ENCODE results near the gene DTNBP1.

DTNBP1 gene

DNA sequence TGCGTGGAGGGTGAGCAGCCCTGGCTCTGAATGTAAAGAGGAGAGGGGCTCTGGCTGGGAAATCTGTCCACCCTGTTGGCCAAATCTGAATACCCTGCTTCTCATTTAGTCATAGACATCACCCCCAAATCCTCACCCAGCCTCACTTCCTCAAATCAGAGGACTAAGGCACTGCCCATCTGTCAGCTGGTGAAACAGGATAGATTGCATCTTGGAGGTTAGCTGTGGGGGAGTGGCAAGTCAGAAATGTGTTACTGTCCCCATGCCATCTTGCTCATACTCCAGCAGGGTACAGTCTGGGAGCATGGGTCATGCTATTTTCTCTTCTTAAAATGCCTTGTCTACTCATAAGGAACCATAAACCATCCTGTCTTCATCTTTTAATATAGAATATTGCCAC is 9.5 kb upstream of the DTNBP1 start:
- TF ChIP-seq SIN3A (IDR thresholded peaks at IDR 0.05; ENCODE audit: borderline replicate concordance, insufficient read depth, low read length) (no peak), TAF1 (IDR thresholded peaks at IDR 0.05; ENCODE audit: borderline replicate concordance, insufficient read depth, low read length) (no peak), FOXP2 (optimal IDR thresholded peaks at IDR 0.05; ENCODE audit: borderline replicate concordance, extremely low read depth, extremely low read length, insufficient read depth) (no peak), POLR2AphosphoS5 (IDR thresholded peaks at IDR 0.05; ENCODE audit: low read depth, low read length) (no peak)
- TF ChIP-seq, protein P1, sequence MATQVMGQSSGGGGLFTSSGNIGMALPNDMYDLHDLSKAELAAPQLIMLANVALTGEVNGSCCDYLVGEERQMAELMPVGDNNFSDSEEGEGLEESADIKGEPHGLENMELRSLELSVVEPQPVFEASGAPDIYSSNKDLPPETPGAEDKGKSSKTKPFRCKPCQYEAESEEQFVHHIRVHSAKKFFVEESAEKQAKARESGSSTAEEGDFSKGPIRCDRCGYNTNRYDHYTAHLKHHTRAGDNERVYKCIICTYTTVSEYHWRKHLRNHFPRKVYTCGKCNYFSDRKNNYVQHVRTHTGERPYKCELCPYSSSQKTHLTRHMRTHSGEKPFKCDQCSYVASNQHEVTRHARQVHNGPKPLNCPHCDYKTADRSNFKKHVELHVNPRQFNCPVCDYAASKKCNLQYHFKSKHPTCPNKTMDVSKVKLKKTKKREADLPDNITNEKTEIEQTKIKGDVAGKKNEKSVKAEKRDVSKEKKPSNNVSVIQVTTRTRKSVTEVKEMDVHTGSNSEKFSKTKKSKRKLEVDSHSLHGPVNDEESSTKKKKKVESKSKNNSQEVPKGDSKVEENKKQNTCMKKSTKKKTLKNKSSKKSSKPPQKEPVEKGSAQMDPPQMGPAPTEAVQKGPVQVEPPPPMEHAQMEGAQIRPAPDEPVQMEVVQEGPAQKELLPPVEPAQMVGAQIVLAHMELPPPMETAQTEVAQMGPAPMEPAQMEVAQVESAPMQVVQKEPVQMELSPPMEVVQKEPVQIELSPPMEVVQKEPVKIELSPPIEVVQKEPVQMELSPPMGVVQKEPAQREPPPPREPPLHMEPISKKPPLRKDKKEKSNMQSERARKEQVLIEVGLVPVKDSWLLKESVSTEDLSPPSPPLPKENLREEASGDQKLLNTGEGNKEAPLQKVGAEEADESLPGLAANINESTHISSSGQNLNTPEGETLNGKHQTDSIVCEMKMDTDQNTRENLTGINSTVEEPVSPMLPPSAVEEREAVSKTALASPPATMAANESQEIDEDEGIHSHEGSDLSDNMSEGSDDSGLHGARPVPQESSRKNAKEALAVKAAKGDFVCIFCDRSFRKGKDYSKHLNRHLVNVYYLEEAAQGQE (IDR thresholded peaks at IDR 0.05; ENCODE audit: insufficient read depth in 1 of 2, low read depth in 2 of 2, low read length in 2 of 2): no peak

DNA sequence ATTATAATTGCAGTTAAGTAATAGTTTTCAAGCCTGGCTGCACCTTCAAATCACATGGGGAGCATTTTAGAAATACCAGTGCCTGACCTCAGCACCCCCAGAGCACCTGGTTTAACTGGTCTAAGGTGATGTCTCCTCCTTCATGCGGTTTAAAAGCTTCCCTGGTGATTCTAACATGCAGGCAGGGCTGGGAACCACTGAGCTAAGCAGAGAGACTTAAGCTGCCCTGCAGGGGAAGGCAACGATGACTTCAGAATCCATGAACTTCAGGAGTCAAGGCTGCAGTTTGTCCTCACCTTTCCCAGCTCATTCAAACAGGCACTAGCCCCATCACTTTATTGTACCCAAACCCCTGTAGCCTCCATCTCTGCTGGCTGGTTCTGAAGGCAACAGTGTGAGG is 6.1 kb upstream of the DTNBP1 start:
- no peak for TF ChIP-seq FOXP2 (optimal IDR thresholded peaks at IDR 0.05; ENCODE audit: borderline replicate concordance, extremely low read depth, extremely low read length, insufficient read depth)
- TF ChIP-seq SIN3A (IDR thresholded peaks at IDR 0.05; ENCODE audit: borderline replicate concordance, insufficient read depth, low read length): no peak
- no peak for TF ChIP-seq POLR2AphosphoS5 (IDR thresholded peaks at IDR 0.05; ENCODE audit: low read depth, low read length)
- TF ChIP-seq, protein P1 (IDR thresholded peaks at IDR 0.05; ENCODE audit: insufficient read depth in 1 of 2, low read depth in 2 of 2, low read length in 2 of 2): no peak
- TF ChIP-seq TAF1 (IDR thresholded peaks at IDR 0.05; ENCODE audit: borderline replicate concordance, insufficient read depth, low read length): no peak

DNA sequence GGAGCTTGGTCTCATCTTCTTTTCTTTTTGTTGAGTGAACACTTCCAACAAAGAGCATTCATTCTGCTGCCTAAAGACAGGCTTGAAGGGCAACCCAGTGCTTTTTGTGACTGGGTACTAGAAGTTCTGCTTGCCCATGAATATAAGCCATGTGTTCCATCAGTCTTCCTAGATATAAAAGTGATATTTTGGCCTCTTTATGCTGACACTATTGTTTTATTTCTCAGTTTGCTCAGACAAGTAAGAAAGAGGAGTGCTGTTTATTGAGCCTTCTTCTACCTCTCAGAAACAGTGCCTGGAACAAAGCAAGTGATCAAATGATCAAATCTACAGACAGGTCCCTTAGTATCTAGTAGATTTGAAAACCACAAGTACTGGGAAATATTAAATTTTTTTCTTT is 2.4 kb upstream of the DTNBP1 start:
- TF ChIP-seq POLR2AphosphoS5 (IDR thresholded peaks at IDR 0.05; ENCODE audit: low read depth, low read length) (no peak), TAF1 (IDR thresholded peaks at IDR 0.05; ENCODE audit: borderline replicate concordance, insufficient read depth, low read length) (no peak), SIN3A (IDR thresholded peaks at IDR 0.05; ENCODE audit: borderline replicate concordance, insufficient read depth, low read length) (no peak), FOXP2 (optimal IDR thresholded peaks at IDR 0.05; ENCODE audit: borderline replicate concordance, extremely low read depth, extremely low read length, insufficient read depth) (no peak)
- TF ChIP-seq, protein P1 (IDR thresholded peaks at IDR 0.05; ENCODE audit: insufficient read depth in 1 of 2, low read depth in 2 of 2, low read length in 2 of 2): no peak

GRCh38 chr6:15663130-15663871 is 473 bp upstream of the DTNBP1 start:
- TF ChIP-seq TAF1 (IDR thresholded peaks at IDR 0.05; ENCODE audit: borderline replicate concordance, insufficient read depth, low read length) (no peak), FOXP2 (optimal IDR thresholded peaks at IDR 0.05; ENCODE audit: borderline replicate concordance, extremely low read depth, extremely low read length, insufficient read depth) (no peak), SIN3A (IDR thresholded peaks at IDR 0.05; ENCODE audit: borderline replicate concordance, insufficient read depth, low read length) (no peak), POLR2AphosphoS5 (IDR thresholded peaks at IDR 0.05; ENCODE audit: low read depth, low read length) (no peak)
- TF ChIP-seq, protein P1 (IDR thresholded peaks at IDR 0.05; ENCODE audit: insufficient read depth in 1 of 2, low read depth in 2 of 2, low read length in 2 of 2): no peak

Data from PFSK-1 (cell line).